Ishikawa (cell line): ENCODE data around the gene OPRL1.

ENCODE experiments used
- CEBPB ChIP-seq: IDR thresholded peaks from 2 replicates; pipeline ENCODE4 v1.6.1; 2012
- CREB1 ChIP-seq: IDR thresholded peaks from 2 replicates; pipeline ENCODE4 v1.6.1; 2012; ENCODE audit warnings: low read depth
- EGR1 ChIP-seq: IDR thresholded peaks from 2 replicates; pipeline ENCODE4 v1.6.1; 2012
- EP300 ChIP-seq: IDR thresholded peaks from 2 replicates; pipeline ENCODE4 v1.6.1; 2012; ENCODE audit warnings: borderline replicate concordance
- FOXM1 ChIP-seq: IDR thresholded peaks from 2 replicates; pipeline ENCODE4 v1.6.1; 2012; ENCODE audit warnings: low read depth, borderline replicate concordance
- NFIC ChIP-seq: IDR thresholded peaks from 2 replicates; pipeline ENCODE4 v1.6.1; 2012
- RAD21 ChIP-seq: IDR thresholded peaks from 2 replicates; pipeline ENCODE4 v1.6.1; 2012; ENCODE audit warnings: low read depth
- TAF1 ChIP-seq: IDR thresholded peaks from 2 replicates; pipeline ENCODE4 v1.6.1; 2012; ENCODE audit warnings: low read depth, mild to moderate bottlenecking
- TCF12 ChIP-seq: IDR thresholded peaks from 2 replicates; pipeline ENCODE4 v1.6.1; 2012; ENCODE audit warnings: low read depth
- TEAD4 ChIP-seq: IDR thresholded peaks from 2 replicates; pipeline ENCODE4 v1.6.1; 2012
- USF1 ChIP-seq: IDR thresholded peaks from 2 replicates; pipeline ENCODE4 v1.6.1; 2012
- YY1 ChIP-seq: IDR thresholded peaks from 2 replicates; pipeline ENCODE4 v1.6.1; 2012; ENCODE audit warnings: low read depth
- ZBTB7A ChIP-seq: IDR thresholded peaks from 2 replicates; pipeline ENCODE4 v1.6.1; 2012; ENCODE audit warnings: low read depth
- TF ChIP-seq, protein P1 (sequence below): IDR thresholded peaks from 2 replicates; pipeline ENCODE4 v1.6.1; 2012
- TF ChIP-seq, protein P2 (sequence below): IDR thresholded peaks from 2 replicates; pipeline ENCODE4 v1.6.1; 2012; ENCODE audit warnings: low read depth, mild to moderate bottlenecking

The OPRL1 gene

DNA sequence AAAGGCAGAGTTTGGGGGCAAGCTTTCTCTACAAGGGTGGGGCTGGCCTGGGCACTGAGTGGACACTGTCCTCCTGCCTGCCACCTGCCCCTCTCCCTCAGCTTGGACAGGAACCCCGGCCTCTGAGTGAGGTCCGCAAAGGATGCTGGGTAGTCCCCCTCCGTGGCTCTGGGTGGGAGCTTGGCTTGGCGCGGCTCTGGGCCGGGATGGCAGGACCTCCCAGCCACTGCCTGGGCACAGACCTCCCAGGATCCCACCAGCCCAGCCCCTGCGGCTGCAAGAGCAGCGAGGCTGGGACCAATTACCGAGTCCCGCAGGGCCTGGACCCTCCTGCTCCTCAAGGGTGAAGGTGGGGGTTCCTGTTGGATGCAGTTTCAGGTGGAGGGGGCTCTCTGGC lies 27.6 kb upstream of the OPRL1 start:
- TF ChIP-seq YY1 = no peak
- no peak for TF ChIP-seq CEBPB
- TF ChIP-seq TEAD4 = no peak
- no peak for TF ChIP-seq CREB1
- no peak for TF ChIP-seq ZBTB7A
- TF ChIP-seq, protein P1, sequence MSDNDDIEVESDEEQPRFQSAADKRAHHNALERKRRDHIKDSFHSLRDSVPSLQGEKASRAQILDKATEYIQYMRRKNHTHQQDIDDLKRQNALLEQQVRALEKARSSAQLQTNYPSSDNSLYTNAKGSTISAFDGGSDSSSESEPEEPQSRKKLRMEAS = no peak
- TF ChIP-seq, protein P2, sequence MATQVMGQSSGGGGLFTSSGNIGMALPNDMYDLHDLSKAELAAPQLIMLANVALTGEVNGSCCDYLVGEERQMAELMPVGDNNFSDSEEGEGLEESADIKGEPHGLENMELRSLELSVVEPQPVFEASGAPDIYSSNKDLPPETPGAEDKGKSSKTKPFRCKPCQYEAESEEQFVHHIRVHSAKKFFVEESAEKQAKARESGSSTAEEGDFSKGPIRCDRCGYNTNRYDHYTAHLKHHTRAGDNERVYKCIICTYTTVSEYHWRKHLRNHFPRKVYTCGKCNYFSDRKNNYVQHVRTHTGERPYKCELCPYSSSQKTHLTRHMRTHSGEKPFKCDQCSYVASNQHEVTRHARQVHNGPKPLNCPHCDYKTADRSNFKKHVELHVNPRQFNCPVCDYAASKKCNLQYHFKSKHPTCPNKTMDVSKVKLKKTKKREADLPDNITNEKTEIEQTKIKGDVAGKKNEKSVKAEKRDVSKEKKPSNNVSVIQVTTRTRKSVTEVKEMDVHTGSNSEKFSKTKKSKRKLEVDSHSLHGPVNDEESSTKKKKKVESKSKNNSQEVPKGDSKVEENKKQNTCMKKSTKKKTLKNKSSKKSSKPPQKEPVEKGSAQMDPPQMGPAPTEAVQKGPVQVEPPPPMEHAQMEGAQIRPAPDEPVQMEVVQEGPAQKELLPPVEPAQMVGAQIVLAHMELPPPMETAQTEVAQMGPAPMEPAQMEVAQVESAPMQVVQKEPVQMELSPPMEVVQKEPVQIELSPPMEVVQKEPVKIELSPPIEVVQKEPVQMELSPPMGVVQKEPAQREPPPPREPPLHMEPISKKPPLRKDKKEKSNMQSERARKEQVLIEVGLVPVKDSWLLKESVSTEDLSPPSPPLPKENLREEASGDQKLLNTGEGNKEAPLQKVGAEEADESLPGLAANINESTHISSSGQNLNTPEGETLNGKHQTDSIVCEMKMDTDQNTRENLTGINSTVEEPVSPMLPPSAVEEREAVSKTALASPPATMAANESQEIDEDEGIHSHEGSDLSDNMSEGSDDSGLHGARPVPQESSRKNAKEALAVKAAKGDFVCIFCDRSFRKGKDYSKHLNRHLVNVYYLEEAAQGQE = no peak
- TF ChIP-seq USF1 = no peak

- no peak for TF ChIP-seq YY1
- TF ChIP-seq CREB1 = no peak
- no peak for TF ChIP-seq EP300
Measured at GRCh38 chr20:64052987-64053840, 26.7 kb upstream of the OPRL1 start.

- TF ChIP-seq, protein P2 = no peak
- TF ChIP-seq FOXM1 (no peak), RAD21 (no peak), USF1 (no peak), CREB1 (no peak), EP300 (no peak), TCF12 (no peak), NFIC (no peak), CEBPB (no peak), TEAD4 (no peak), YY1 (no peak), TAF1 (no peak), EGR1 (no peak), ZBTB7A (no peak)
- TF ChIP-seq, protein P1 = no peak
Measured at GRCh38 chr20:64053841-64054661, 25.8 kb upstream of the OPRL1 start.

- TF ChIP-seq RAD21 = no peak
Measured at GRCh38 chr20:64055396-64055892, 24.4 kb upstream of the OPRL1 start.

- no peak for TF ChIP-seq RAD21
- TF ChIP-seq NFIC = no peak
- no peak for TF ChIP-seq TCF12
- TF ChIP-seq CREB1 = no peak
- TF ChIP-seq EP300 = no peak
- TF ChIP-seq USF1 = no peak
- TF ChIP-seq CEBPB = no peak
- no peak for TF ChIP-seq FOXM1
- TF ChIP-seq TAF1 = no peak
Measured at GRCh38 chr20:64055893-64056638, 23.8 kb upstream of the OPRL1 start.
